Endothelial cell of umbilical vein (primary cell): Measurements from ENCODE around the gene ZMAT3. TPM values are rescaled to one million over a fixed set of nuclear protein-coding genes. Genes with fewer than 3 reads are reported as not detected.

Experiments
- BruUV-seq: library from RNA; stranded (reverse); fragments of 400-500 nt; replicated peaks from 2 replicates; lab custom pipeline; 2021; lab: Mats Ljungman, UMichigan
- CTCF ChIA-PET: fragments of 300-600, 350-600 bp; sonication (Branson Sonifier 250); formaldehyde crosslinking; loops from one replicate; lab custom pipeline; 2021; ENCODE audit warnings: antibody characterized with exemption, inconsistent platforms; lab: Charles Lee
- POLR2A ChIA-PET: fragments of 300-600, 350-600 bp; sonication (Branson Sonifier 250); formaldehyde crosslinking; loops from one replicate; lab custom pipeline; 2021; ENCODE audit warnings: antibody characterized with exemption, inconsistent platforms; lab: Charles Lee
- DNase-seq: peaks from one replicate; pipeline ENCODE4 v3.0.0-alpha.2; 2011; ENCODE audit warnings: low read depth, low spot score
- FAIRE-seq: peaks from 2 replicates; lab custom pipeline; 2011; peaks lifted over from hg19 to GRCh38; lab: Jason Lieb, UNC
- H2AFZ ChIP-seq: 2 replicates; pipeline ENCODE4 v1.6.0; 2012; ENCODE audit warnings: low read depth, low read length, control low read depth, inconsistent platforms
- H3K27ac ChIP-seq: 2 replicates; pipeline ENCODE4 v1.5.1; 2011; ENCODE audit warnings: low read depth, mild to moderate bottlenecking, control low read depth, low read length, moderate library complexity; ENCODE audit not compliant: insufficient read depth
- H3K27me3 ChIP-seq, 2 experiments: 2 replicates each; pipeline versions ENCODE4 v1.6.0 to v1.6.1; 2011; ENCODE audit warnings: low read length in 2 of 2, mixed read lengths in 1 of 2; ENCODE audit not compliant: control insufficient read depth in 2 of 2, insufficient read depth in 2 of 2
- H3K36me3 ChIP-seq, 2 experiments: 2 replicates in 1 of 2; 3 replicates in 1 of 2; pipeline ENCODE4 v1.5.1; 2011; ENCODE audit warnings: low read length in 2 of 2, mild to moderate bottlenecking in 1 of 2, moderate library complexity in 1 of 2; ENCODE audit not compliant: control insufficient read depth in 2 of 2, insufficient read depth in 2 of 2; ENCODE audit errors: extremely low read depth in 1 of 2
- H3K4me1 ChIP-seq: 3 replicates; pipeline ENCODE4 v1.5.1; 2011; ENCODE audit warnings: mild to moderate bottlenecking, low read length; ENCODE audit not compliant: control insufficient read depth, insufficient read depth; ENCODE audit errors: extremely low read depth
- H3K4me2 ChIP-seq: 2 replicates; pipeline ENCODE4 v1.6.1; 2011; ENCODE audit warnings: low read length, control low read depth, mixed read lengths; ENCODE audit not compliant: insufficient read depth
- H3K4me3 ChIP-seq, 3 experiments: fragments of 200-600 bp in 1 of 3; sonication (generic), shearing (Covaris generic) in 1 of 3; replicated peaks in 1 of 3; 2 replicates each; pipeline ENCODE4 v1.5.1; 2011 to 2016; ENCODE audit warnings: control low read depth in 3 of 3, low read length in 3 of 3, mild to moderate bottlenecking in 2 of 3, inconsistent platforms in 1 of 3, low read depth in 1 of 3, moderate library complexity in 1 of 3; ENCODE audit not compliant: insufficient read depth in 1 of 3
- H3K79me2 ChIP-seq: 2 replicates; pipeline ENCODE4 v1.6.0; 2012; ENCODE audit warnings: low read length, inconsistent platforms; ENCODE audit not compliant: control insufficient read depth, insufficient read depth
- H3K9ac ChIP-seq: replicated peaks from 2 replicates; pipeline ENCODE3; 2011; ENCODE audit warnings: low read length, control low read depth; ENCODE audit not compliant: insufficient read depth; ENCODE audit errors: extremely low read depth
- H3K9me1 ChIP-seq: replicated peaks from 3 replicates; pipeline ENCODE4 v1.6.0; 2011; ENCODE audit warnings: mild to moderate bottlenecking, low read length; ENCODE audit not compliant: control insufficient read depth, insufficient read depth; ENCODE audit errors: extremely low read depth
- H3K9me3 ChIP-seq: replicated peaks from 2 replicates; pipeline ENCODE4 v1.5.1; 2012; ENCODE audit warnings: low read length, inconsistent platforms; ENCODE audit not compliant: control insufficient read depth, insufficient read depth
- H4K20me1 ChIP-seq: replicated peaks from 2 replicates; pipeline ENCODE3; 2011; ENCODE audit warnings: mild to moderate bottlenecking, low read length; ENCODE audit not compliant: control insufficient read depth, insufficient read depth; ENCODE audit errors: extremely low read depth
- EZH2 ChIP-seq: IDR thresholded peaks from 2 replicates; pipeline ENCODE4 v1.6.1; 2012; ENCODE audit warnings: borderline replicate concordance, low read depth, mild to moderate bottlenecking, moderate library complexity, low read length, inconsistent platforms; ENCODE audit not compliant: severe bottlenecking
- FOS ChIP-seq: IDR thresholded peaks from 2 replicates; pipeline ENCODE4 v1.6.1; 2011; ENCODE audit warnings: mild to moderate bottlenecking, low read length, moderate library complexity, borderline replicate concordance; ENCODE audit not compliant: insufficient read depth
- GATA2 ChIP-seq: IDR thresholded peaks from 2 replicates; pipeline ENCODE4 v1.7.0; 2011; ENCODE audit warnings: low read depth, mild to moderate bottlenecking, moderate library complexity, mixed read lengths, low read length; ENCODE audit not compliant: insufficient read length, insufficient read depth
- JUN ChIP-seq: IDR thresholded peaks from 2 replicates; pipeline ENCODE4 v1.6.1; 2011; ENCODE audit warnings: borderline replicate concordance, low read depth; ENCODE audit not compliant: insufficient read length, insufficient read depth
- MYC ChIP-seq: IDR thresholded peaks from one replicate; pipeline ENCODE4 v1.6.1; 2011; ENCODE audit warnings: mild to moderate bottlenecking, low read depth, low read length
- POLR2A ChIP-seq: IDR thresholded peaks from 2 replicates; pipeline ENCODE4 v1.6.1; 2012; ENCODE audit warnings: low read depth, mild to moderate bottlenecking, control low read depth, low read length
- POLR2AphosphoS5 ChIP-seq: IDR thresholded peaks from 2 replicates; pipeline ENCODE4 v1.6.1; 2012; ENCODE audit warnings: low read depth, mild to moderate bottlenecking, control low read depth, low read length, moderate library complexity; ENCODE audit not compliant: insufficient read depth
- dilution Hi-C: fragments of 300-500 bp; cut with MboI; formaldehyde crosslinking; loops from one replicate; pipeline ENCODE4 v1.15.0; 2019; ENCODE audit warnings: low sequenced_read_pairs; ENCODE audit not compliant: extremely low pct_ligation_motif_present
- intact Hi-C: fragments of 100-400 bp; cut with micrococcal nuclease; formaldehyde crosslinking; loops from one replicate; pipeline ENCODE4 v1.10.0; 2022
- polyA plus RNA-seq, 4 experiments: library from polyadenylated mRNA; depleted of rRNA in 3 of 4; stranded (reverse) in 3 of 4; unstranded in 1 of 4; fragments of >200 nt; gene quantifications; 2 replicates each; pipeline versions ENCODE4 v1.2.1 to v1.2.3, GENCODE V29; 2011 to 2012; ENCODE audit warnings: missing spikeins in 1 of 4
- total RNA-seq: library from RNA; stranded (reverse); gene quantifications from 2 replicates; pipeline ENCODE4 v1.2.3, GENCODE V29; 2021
- TF ChIP-seq, protein P1 (sequence below): IDR thresholded peaks from 2 replicates; pipeline ENCODE4 v1.6.1; 2011; ENCODE audit not compliant: insufficient read depth, insufficient read length
- TF ChIP-seq, protein P2 (sequence below), 2 donors: IDR thresholded peaks; 1 replicate in 1 of 2; 2 replicates in 1 of 2; pipeline ENCODE4 v1.5.1; 2011; ENCODE audit warnings: low read length in 2 of 2, mild to moderate bottlenecking in 2 of 2, moderate library complexity in 2 of 2, control low read depth in 1 of 2, inconsistent platforms in 1 of 2, low read depth in 1 of 2; ENCODE audit not compliant: insufficient read depth in 1 of 2; ENCODE audit errors: extremely low read depth in 1 of 2

ZMAT3 gene
- total and polyA plus RNA-seq, 2 donors (not counting 3 experiments of a cell fraction or from before 2014, with no cell fraction given): 13.2 to 33.1 TPM

DNA sequence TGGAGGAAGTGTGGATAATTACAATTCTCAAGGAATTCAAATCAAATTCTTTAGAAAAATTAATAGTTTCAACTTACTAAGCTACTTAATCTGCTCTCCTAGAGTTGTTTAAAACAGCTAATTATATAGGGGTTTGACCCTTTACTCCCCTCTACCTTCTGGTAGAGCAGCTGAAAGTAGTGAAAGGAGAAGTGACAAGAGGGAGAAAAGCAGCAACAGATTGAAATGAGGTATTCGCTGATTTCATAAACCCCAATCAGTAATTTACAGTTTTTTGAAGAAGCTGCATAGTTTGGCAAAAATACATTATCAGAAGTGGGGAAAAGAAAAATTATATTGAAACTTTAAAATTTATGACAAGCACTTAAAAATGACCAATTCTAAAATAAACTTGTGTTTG, 52.8 kb downstream of the ZMAT3 start:
- Histone ChIP-seq H3K4me2 (no peak overlapping the region), H3K27me3 (no peaks in the 10 kb centered on the region), H4K20me1 (no peaks in the 10 kb centered on the region), H3K4me3 (no peak overlapping the region), H2AFZ (no peak overlapping the region), H3K79me2 (no peaks in the 10 kb centered on the region), H3K9me1 (no peaks in the 10 kb centered on the region), H3K9ac (no peak overlapping the region), H3K27ac (no peak overlapping the region), H3K9me3 (no peaks in the 10 kb centered on the region), H3K36me3 (peaks cover 0 to 2% of the 10 kb centered on the region in 2 experiments), H3K4me1 (peaks cover 13% of the 10 kb centered on the region)
- ChIA-PET CTCF (interaction anchor here (1.0 to 3.8 kb wide), 2 partner anchors 296 to 303 kb away, joined by 3 to 26 read pairs; no protein-coding TSS in a partner anchor), POLR2A (no interaction called here)
- TF ChIP-seq GATA2: no peak
- TF ChIP-seq, protein P1, sequence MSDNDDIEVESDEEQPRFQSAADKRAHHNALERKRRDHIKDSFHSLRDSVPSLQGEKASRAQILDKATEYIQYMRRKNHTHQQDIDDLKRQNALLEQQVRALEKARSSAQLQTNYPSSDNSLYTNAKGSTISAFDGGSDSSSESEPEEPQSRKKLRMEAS: no peak
- TF ChIP-seq, protein P2, sequence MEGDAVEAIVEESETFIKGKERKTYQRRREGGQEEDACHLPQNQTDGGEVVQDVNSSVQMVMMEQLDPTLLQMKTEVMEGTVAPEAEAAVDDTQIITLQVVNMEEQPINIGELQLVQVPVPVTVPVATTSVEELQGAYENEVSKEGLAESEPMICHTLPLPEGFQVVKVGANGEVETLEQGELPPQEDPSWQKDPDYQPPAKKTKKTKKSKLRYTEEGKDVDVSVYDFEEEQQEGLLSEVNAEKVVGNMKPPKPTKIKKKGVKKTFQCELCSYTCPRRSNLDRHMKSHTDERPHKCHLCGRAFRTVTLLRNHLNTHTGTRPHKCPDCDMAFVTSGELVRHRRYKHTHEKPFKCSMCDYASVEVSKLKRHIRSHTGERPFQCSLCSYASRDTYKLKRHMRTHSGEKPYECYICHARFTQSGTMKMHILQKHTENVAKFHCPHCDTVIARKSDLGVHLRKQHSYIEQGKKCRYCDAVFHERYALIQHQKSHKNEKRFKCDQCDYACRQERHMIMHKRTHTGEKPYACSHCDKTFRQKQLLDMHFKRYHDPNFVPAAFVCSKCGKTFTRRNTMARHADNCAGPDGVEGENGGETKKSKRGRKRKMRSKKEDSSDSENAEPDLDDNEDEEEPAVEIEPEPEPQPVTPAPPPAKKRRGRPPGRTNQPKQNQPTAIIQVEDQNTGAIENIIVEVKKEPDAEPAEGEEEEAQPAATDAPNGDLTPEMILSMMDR (IDR thresholded peaks at IDR 0.05; ENCODE audit: extremely low read depth in 1 of 2, insufficient read depth in 1 of 2, low read depth in 1 of 2, low read length in 2 of 2): no peak
- TF ChIP-seq POLR2A: no peak
- no peak for TF ChIP-seq MYC
- no peak for TF ChIP-seq EZH2
- no peak for TF ChIP-seq POLR2AphosphoS5
- no peak for TF ChIP-seq JUN
- no peak for TF ChIP-seq FOS
- no peak for FAIRE-seq
- no peak for DNase-seq
- dilution Hi-C loops (no loop called here), intact Hi-C loops (no loop called here)
- BruUV-seq: no TSS peak
